Measurements from ENCODE around the gene SCAMP2. TPM values are rescaled to one million over a fixed set of nuclear protein-coding genes. Genes with fewer than 3 reads are reported as not detected.
"Not testable (repeated sequence)": the region's sequence is repeated elsewhere in the genome, so short reads cannot be mapped to it uniquely, and the experiment has no call there.

The SCAMP2 gene
- total RNA-seq, 1 experiment from 2014 or later: 94.4 TPM

DNA sequence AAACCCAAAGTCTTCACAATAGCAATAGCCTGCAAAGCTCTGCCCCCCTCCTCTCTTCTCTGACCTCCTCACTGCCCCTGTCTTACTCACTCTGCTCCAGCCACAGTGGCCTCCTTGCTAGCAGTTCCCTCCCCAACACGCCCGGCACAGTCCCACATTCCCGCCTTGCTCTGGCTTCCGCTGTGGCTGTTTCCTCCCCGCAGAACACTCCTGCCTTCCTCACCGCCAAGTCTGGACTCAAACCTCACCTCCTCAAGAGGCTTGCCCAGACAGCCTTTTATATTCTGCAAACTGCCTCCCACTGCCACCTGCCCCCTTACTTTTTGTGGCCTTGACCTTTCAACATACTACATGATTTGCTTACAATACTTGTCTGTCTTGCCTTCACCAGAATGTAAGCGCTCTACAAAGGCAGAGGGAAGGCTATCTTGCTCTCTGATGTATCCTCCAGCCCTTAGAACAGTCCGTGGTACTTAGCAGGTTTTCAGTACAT lies 16.3 kb upstream of the SCAMP2 start:
- TF ChIP-seq EZH2 (IDR thresholded peaks at IDR 0.05; ENCODE audit: borderline replicate concordance, low read depth, low read length, poor library complexity, severe bottlenecking): no peak
- TF ChIP-seq, protein P1, sequence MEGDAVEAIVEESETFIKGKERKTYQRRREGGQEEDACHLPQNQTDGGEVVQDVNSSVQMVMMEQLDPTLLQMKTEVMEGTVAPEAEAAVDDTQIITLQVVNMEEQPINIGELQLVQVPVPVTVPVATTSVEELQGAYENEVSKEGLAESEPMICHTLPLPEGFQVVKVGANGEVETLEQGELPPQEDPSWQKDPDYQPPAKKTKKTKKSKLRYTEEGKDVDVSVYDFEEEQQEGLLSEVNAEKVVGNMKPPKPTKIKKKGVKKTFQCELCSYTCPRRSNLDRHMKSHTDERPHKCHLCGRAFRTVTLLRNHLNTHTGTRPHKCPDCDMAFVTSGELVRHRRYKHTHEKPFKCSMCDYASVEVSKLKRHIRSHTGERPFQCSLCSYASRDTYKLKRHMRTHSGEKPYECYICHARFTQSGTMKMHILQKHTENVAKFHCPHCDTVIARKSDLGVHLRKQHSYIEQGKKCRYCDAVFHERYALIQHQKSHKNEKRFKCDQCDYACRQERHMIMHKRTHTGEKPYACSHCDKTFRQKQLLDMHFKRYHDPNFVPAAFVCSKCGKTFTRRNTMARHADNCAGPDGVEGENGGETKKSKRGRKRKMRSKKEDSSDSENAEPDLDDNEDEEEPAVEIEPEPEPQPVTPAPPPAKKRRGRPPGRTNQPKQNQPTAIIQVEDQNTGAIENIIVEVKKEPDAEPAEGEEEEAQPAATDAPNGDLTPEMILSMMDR (conservative IDR thresholded peaks at IDR 0.05; ENCODE audit: low read depth, low read length): no peak
- Histone ChIP-seq H3K36me3 (ENCODE audit: insufficient read depth, low read length, poor library complexity, severe bottlenecking) (peaks cover 18% of the 10 kb centered on the region), H3K9me3 (ENCODE audit: low read depth, low read length, poor library complexity, severe bottlenecking) (no peaks in the 10 kb centered on the region), H3K4me1 (ENCODE audit: insufficient read depth, low read length, poor library complexity, severe bottlenecking) (no peaks in the 10 kb centered on the region), H3K4me3 (ENCODE audit: low read depth, low read length, poor library complexity, severe bottlenecking) (peak overlapping the region; percentile 62), H3K27me3 (replicated peaks; ENCODE audit: insufficient read depth, low read depth, low read length, poor library complexity) (no peaks in the 10 kb centered on the region), H3K27ac (ENCODE audit: low read depth, low read length, poor library complexity, severe bottlenecking) (peak overlapping the region; percentile 81)
- BruUV-seq (replicated peaks): TSS peak; percentile 22
- no peak for DNase-seq (ENCODE audit: low spot score)
- CTCF ChIA-PET: interaction anchor here (1.0 kb wide), 1 partner anchor 119 kb away, joined by 3 read pairs; no protein-coding TSS in a partner anchor
- intact Hi-C loops (cut with micrococcal nuclease; ENCODE audit: unreplicated experiment): no loop called here
- POLR2A ChIA-PET (ENCODE audit: low non-redundant PET): no interaction called here

DNA sequence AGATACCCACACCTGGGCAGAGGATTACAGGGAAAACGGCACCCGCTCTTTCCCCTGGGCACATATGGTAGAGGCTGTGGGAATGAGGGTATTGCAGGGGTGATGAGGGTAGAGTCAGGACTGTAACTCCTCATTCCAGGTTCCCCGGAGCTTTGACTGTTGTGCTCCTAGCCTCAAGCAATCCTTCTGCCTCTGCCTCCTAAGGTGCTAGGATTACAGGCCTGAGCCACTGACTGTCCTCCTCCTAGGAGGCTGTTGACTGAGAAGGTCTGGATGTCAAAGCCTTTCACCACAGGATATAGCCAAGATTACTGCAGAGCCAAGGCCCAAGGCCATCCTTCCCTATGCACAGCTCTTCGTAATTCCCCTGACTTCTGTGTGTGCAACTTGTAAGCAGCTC lies 15.6 kb upstream of the SCAMP2 start:
- intact Hi-C loops (cut with micrococcal nuclease; ENCODE audit: unreplicated experiment): no loop called here
- ChIA-PET POLR2A (ENCODE audit: low non-redundant PET) (interaction anchor here (0.6 kb wide), 1 partner anchor 15 kb away, joined by 3 read pairs; no protein-coding TSS in a partner anchor), CTCF (interaction anchor here (0.5 kb wide), 1 partner anchor 30 kb away, joined by 8 read pairs; no protein-coding TSS in a partner anchor)
- Histone ChIP-seq H3K27ac (ENCODE audit: low read depth, low read length, poor library complexity, severe bottlenecking) (no peak overlapping the region), H3K36me3 (ENCODE audit: insufficient read depth, low read length, poor library complexity, severe bottlenecking) (peaks cover 18% of the 10 kb centered on the region), H3K4me3 (ENCODE audit: low read depth, low read length, poor library complexity, severe bottlenecking) (no peak overlapping the region), H3K9me3 (ENCODE audit: low read depth, low read length, poor library complexity, severe bottlenecking) (no peaks in the 10 kb centered on the region), H3K27me3 (replicated peaks; ENCODE audit: insufficient read depth, low read depth, low read length, poor library complexity) (no peaks in the 10 kb centered on the region), H3K4me1 (ENCODE audit: insufficient read depth, low read length, poor library complexity, severe bottlenecking) (no peaks in the 10 kb centered on the region)
- no peak for DNase-seq (ENCODE audit: low spot score)
- no TSS peak for BruUV-seq (replicated peaks)
- no peak for TF ChIP-seq EZH2 (IDR thresholded peaks at IDR 0.05; ENCODE audit: borderline replicate concordance, low read depth, low read length, poor library complexity, severe bottlenecking)

DNA sequence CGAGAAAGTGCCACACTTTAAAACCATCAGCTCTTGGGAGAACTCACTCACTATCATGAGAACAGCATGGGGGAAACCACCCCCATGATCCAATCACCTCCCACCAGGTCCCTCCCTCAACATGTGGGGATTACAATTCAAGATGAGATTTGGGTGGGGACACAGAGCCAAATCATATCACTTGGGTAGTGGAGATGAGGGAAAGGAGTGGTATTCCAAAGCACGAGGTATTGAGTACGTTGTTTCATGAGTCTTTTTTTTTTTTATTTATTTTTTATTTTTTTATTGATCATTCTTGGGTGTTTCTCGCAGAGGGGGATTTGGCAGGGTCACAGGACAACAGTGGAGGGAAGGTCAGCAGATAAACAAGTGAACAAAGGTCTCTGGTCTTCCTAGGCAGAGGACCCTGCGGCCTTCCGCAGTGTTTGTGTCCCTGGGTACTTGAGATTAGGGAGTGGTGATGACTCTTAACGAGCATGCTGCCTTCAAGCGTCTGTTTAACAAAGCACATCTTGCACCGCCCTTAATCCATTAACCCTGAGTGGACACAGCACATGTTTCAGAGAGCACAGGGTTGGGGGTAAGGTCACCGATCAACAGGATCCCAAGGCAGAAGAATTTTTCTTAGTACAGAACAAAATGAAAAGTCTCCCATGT lies 14.5 kb upstream of the SCAMP2 start:
- POLR2A ChIA-PET (ENCODE audit: low non-redundant PET): interaction anchor here (0.6 kb wide), 1 partner anchor 14 kb away, joined by 3 read pairs; no protein-coding TSS in a partner anchor
- CTCF ChIA-PET; BruUV-seq (replicated peaks); DNase-seq (ENCODE audit: low spot score); H3K27me3 ChIP-seq (replicated peaks; ENCODE audit: insufficient read depth, low read depth, low read length, poor library complexity); H3K4me3 ChIP-seq (ENCODE audit: low read depth, low read length, poor library complexity, severe bottlenecking); H3K4me1 ChIP-seq (ENCODE audit: insufficient read depth, low read length, poor library complexity, severe bottlenecking); H3K9me3 ChIP-seq (ENCODE audit: low read depth, low read length, poor library complexity, severe bottlenecking); intact Hi-C loops (cut with micrococcal nuclease; ENCODE audit: unreplicated experiment); H3K27ac ChIP-seq (ENCODE audit: low read depth, low read length, poor library complexity, severe bottlenecking): not testable (repeated sequence)
- H3K36me3 ChIP-seq (ENCODE audit: insufficient read depth, low read length, poor library complexity, severe bottlenecking): peaks cover 16% of the 10 kb centered on the region

DNA sequence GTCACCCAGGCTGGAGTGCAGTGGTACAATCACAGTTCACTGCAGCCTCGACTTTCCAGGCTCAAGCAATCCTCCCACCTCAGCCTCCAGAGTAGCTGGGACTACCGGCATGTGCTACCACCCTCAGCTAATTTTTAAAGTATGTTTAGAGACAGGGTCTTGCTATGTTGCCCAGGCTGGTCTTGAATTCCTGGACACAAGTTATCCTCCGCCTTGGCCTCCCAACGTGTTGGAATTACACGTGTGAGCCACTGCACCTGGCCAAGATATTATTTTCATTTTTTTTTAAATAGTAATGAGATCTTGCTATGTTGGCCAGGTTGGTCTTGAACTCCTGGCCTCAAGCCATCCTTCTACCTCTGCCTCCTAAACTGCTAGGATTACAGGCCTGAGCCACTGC lies 12.3 kb upstream of the SCAMP2 start:
- no peaks in the 10 kb centered on the region for H3K27me3 ChIP-seq (replicated peaks; ENCODE audit: insufficient read depth, low read depth, low read length, poor library complexity)
- intact Hi-C loops (cut with micrococcal nuclease; ENCODE audit: unreplicated experiment): no loop called here
- ChIA-PET CTCF (no interaction called here), POLR2A (ENCODE audit: low non-redundant PET) (no interaction called here)
- no peak for TF ChIP-seq EZH2 (IDR thresholded peaks at IDR 0.05; ENCODE audit: borderline replicate concordance, low read depth, low read length, poor library complexity, severe bottlenecking)
- TF ChIP-seq, protein P1 (conservative IDR thresholded peaks at IDR 0.05; ENCODE audit: low read depth, low read length): no peak
- no peak for DNase-seq (ENCODE audit: low spot score)
- no TSS peak for BruUV-seq (replicated peaks)
- H3K9me3 ChIP-seq (ENCODE audit: low read depth, low read length, poor library complexity, severe bottlenecking): no peaks in the 10 kb centered on the region
- H3K4me3 ChIP-seq (ENCODE audit: low read depth, low read length, poor library complexity, severe bottlenecking): no peak overlapping the region
- no peaks in the 10 kb centered on the region for H3K36me3 ChIP-seq (ENCODE audit: insufficient read depth, low read length, poor library complexity, severe bottlenecking)
- no peaks in the 10 kb centered on the region for H3K4me1 ChIP-seq (ENCODE audit: insufficient read depth, low read length, poor library complexity, severe bottlenecking)
- no peak overlapping the region for H3K27ac ChIP-seq (ENCODE audit: low read depth, low read length, poor library complexity, severe bottlenecking)
